GM21423 (cell line): ENCODE measurements around the gene ALG9.
"Not testable (repeated sequence)": the region's sequence is repeated elsewhere in the genome, so short reads cannot be mapped to it uniquely, and the experiment has no call there.

Source experiments
- ATAC-seq: cut with Tn5 transposase; IDR thresholded peaks from one replicate; pipeline ENCODE4 v1.9.1; 2021; ENCODE audit warnings: mild to moderate bottlenecking, moderate library complexity; ENCODE audit not compliant: unreplicated experiment

The ALG9 gene

DNA sequence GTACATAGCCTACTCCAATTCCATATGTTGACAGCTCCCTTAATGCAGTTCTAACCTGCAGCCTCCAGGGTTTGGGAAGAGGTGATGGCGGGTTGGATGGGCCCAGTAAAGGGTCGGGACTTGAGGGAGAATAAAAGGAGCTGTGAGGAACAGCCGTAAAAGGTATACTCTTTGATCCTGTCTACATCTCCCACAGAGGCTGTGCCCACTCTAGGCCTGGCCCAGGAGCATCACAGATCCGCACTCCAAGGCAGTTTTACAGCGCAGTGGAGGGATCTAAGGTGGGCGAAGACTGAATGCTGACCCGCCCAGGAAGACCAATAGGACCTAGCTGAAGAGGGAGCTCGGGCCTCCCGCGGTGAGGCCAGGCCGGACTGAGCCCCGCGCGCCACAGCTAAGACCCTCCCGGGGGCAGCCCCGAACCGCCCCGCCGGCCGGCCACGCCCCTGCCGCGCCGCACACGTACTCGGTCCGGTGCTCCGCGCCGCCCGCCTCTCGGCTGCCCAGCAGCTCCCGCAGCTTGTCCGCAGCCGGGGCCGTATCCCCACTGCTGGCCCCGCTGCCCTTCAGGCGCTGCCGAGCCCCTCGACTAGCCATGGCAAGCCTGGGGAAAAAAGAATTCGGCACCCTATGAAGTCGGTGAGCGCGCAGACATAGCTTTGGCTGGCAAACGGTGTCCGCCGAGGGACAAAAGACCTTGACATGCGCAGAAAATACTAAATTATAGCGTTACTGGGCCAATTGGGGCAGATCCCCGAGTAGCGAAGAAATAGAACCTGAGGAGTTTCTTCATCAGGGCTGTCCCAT is at the start of gene ALG9:
Gene ALG9 (minus strand): TSS at position 696 of the 807 bp plus-strand sequence. CDS start 99 bp downstream, at position 597.
- peak; percentile 89 for ATAC-seq

GRCh38 chr11:111920908-111921307 is 49.5 kb upstream of the ALG9 start:
- ATAC-seq, result no peak

DNA sequence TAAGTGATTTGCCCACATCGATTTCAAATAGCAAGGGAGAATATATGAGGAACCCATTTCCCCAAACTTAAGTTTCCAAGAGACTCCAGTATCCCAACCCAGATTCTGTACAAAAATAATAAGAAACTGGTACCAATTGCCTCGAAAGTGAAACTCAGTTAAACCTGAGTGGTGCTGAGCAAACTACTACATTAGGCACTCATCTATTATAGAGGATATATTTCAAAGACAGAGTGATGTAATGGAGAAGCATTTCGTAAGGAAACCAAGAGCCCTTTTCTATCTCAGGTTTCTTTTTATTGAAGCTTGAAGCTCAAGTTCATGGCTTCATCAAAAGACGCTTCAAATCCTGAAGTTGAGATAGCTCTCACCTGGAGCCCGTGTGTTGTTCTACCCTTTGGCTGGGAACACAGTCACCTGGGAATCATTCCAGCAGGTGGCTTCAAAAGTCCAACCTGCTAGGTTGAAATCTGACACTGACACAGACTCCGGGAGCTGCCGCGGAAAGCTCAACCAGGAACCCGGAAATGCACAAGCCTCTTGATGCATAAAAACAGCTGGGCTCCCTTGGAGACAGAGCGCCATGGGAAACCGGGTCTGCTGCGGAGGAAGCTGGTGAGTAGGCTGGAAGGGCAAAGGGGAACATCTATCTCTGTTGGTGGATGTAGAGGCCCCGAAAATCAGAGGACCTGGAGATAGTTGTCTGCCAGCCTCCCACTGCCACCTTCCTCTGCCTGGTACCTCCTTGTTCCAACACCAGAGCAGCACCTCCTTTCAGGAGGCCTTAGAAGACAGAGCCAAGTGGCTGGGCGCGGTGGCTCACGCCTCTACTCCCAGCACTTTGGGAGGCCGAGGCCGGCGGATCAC is 47.2 kb upstream of the ALG9 start, which contains the start of gene C11orf52:
Gene C11orf52 (plus strand): TSS at position 524 of the 867 bp plus-strand sequence. CDS start 60 bp downstream, at position 584.
- ATAC-seq, result no peak

- ATAC-seq, result no peak
Observed at GRCh38 chr11:111917788-111918187, 46.4 kb upstream of the ALG9 start.

DNA sequence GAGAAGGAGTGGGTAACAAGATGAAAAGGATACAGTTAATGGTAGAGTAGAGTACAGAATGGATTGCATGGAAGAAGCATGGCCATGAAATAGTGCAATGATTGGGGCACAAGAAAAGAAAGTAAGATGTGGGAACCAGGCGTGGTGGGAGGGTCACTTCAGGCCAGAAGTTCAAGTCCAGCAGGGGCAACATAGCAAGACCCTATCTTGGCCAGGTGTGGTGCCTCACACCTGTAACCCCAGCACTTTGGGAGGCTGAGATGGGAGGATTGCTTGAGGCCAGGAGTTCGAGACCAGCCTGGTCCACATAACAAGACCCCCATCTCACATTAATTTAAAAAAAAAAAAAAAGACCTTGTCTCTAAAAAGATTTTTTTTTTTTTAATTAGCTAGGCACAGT is 45.9 kb upstream of the ALG9 start:
- ATAC-seq, result no peak

- ATAC-seq, result no peak
Observed at GRCh38 chr11:111916768-111917167, 45.4 kb upstream of the ALG9 start.

- no peak for ATAC-seq
Observed at GRCh38 chr11:111913997-111914396, 42.6 kb upstream of the ALG9 start.

DNA sequence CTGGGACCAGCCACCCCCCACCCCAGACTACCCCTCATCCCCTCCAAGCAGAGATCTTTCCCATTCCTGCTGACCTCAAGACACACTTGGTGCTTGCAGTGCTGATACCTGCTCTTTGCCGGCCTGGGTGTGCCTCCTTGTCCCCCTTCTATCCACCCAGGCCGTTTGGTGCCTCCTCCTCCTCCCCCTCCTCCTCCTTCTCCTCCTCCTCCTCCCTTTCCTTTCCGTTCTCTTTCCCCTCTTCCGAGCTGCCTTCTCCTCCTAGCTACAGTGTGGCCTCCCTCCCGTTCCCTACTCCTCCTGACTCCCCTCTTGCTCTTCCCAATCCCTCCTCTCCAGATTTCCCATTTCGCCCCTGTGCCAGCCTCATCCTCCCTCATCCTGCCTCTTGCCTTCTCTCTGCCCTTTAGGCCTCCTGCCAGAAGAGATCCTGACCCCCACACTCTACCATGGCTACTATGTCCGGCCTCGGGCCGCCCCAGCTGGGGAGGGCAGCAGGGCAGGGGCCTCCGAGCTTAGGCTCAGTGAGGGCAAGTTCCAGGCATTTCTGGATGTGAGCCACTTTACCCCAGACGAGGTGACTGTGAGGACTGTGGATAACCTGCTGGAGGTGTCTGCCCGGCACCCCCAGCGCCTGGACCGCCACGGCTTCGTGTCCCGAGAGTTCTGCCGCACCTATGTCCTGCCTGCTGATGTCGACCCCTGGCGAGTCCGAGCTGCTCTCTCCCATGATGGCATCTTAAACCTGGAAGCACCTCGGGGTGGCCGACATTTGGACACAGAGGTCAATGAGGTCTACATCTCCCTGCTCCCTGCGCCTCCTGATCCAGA is 41.9 kb upstream of the ALG9 start:
- ATAC-seq, result no peak

DNA sequence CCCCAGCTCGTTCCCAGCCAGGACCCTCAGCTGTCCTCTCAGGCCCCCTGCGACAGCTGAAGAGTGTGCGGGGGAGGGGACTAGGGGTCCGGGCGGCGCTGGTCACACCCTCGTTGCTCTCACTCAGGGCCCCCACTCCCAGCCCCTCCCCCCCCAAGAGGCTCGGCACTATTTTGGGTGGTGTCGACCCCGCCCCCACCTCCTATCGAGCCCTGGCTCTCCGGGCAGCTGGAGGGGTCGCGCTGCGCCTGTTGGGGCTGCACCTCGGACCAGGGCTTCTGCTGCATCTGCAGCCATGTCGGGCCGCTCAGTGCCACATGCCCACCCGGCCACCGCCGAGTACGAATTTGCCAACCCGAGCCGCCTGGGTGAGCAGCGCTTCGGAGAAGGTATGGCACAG is 41.2 kb upstream of the ALG9 start, which contains the start of gene HSPB2:
Gene HSPB2 (plus strand): TSS at position 200 of the 400 bp plus-strand sequence. CDS start 96 bp downstream, at position 296.
- no peak for ATAC-seq

- no peak for ATAC-seq
Observed at GRCh38 chr11:111911563-111912401, 40.4 kb upstream of the ALG9 start, which contains the start of gene CRYAB. TSS of gene CRYAB (minus strand) at chr11:111911770. CDS start at chr11:111911724, 46 bp downstream.

- ATAC-seq, result no peak
Observed at GRCh38 chr11:111910676-111911562, 39.5 kb upstream of the ALG9 start.

GRCh38 chr11:111909378-111909777 is 38.0 kb upstream of the ALG9 start:
- ATAC-seq, result no peak

DNA sequence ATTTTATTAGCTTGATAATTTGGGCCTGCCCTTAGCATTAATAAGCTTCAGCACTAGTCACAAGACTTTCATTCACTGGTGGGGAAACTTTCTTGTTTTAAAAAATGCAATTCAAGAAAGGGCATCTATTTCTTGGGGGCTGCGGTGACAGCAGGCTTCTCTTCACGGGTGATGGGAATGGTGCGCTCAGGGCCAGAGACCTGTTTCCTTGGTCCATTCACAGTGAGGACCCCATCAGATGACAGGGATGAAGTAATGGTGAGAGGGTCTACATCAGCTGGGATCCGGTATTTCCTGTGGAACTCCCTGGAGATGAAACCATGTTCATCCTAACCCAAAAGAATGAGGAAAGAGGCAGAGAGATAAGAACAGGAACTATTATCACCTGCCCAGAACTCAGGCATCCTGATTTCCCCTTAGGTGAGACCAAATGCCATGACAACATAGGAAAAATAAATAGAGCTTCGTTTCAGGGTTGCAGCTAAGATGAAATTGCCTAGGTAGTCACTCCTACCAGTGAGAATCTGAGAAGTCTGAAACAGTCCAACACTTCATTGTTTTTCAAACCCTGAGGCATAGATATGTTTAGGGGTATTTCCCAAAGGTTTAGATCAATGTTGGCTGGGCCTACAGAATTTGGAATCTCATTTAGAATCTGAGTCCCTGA is 37.4 kb upstream of the ALG9 start:
- no peak for ATAC-seq

GRCh38 chr11:111906680-111907079 is 35.3 kb upstream of the ALG9 start:
- no peak for ATAC-seq

- no peak for ATAC-seq
Observed at GRCh38 chr11:111905411-111905810, 34.0 kb upstream of the ALG9 start.

DNA sequence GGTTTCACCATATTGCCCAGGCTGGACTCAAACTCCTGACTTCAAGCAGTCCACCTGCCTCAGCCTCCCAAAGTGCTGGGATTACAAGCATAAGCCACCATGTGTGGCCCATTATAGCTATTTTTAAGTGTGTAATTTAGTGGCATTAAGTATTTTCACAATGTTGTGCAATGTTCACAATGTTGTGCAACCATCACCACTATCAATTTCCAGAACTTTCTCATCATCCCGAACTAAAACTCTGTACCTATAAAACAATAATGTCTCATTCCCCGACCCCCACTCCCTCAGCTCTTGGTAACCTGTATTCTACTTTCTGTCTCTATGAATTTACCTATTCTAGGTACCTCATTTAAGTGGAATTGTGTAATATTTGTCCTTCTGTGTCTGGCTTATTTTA is 15.5 kb upstream of the ALG9 start:
- ATAC-seq, result no peak

DNA sequence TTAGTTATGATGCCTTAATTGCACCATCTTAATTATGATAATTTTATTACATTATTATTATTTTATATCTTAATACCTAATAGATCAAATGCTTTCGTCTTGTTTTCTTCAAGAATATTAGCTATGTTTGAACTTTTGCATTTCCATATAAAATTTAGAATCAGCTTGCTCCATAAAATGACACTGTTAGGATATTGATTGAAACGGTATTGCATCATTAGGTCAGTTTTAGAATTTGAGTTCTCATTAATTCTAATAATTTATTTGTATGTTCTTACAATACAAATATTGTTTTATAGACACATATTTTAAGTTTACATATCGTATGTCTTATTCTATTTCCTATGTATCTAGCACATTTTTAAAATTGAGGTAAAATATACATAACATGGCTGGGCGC is 14.7 kb upstream of the ALG9 start:
- ATAC-seq, result no peak

GRCh38 chr11:111885053-111885452 is 13.7 kb upstream of the ALG9 start:
- not testable (repeated sequence) for ATAC-seq
